Ishikawa (cell line): ENCODE results near the gene CACNA1D.

Experiments used
- CEBPB ChIP-seq: IDR thresholded peaks from 2 replicates; pipeline ENCODE4 v1.6.1; 2012
- CREB1 ChIP-seq: IDR thresholded peaks from 2 replicates; pipeline ENCODE4 v1.6.1; 2012; ENCODE audit warnings: low read depth
- EGR1 ChIP-seq: IDR thresholded peaks from 2 replicates; pipeline ENCODE4 v1.6.1; 2012
- EP300 ChIP-seq: IDR thresholded peaks from 2 replicates; pipeline ENCODE4 v1.6.1; 2012; ENCODE audit warnings: borderline replicate concordance
- FOXM1 ChIP-seq: IDR thresholded peaks from 2 replicates; pipeline ENCODE4 v1.6.1; 2012; ENCODE audit warnings: low read depth, borderline replicate concordance
- NFIC ChIP-seq: IDR thresholded peaks from 2 replicates; pipeline ENCODE4 v1.6.1; 2012
- RAD21 ChIP-seq: IDR thresholded peaks from 2 replicates; pipeline ENCODE4 v1.6.1; 2012; ENCODE audit warnings: low read depth
- TAF1 ChIP-seq: IDR thresholded peaks from 2 replicates; pipeline ENCODE4 v1.6.1; 2012; ENCODE audit warnings: low read depth, mild to moderate bottlenecking
- TCF12 ChIP-seq: IDR thresholded peaks from 2 replicates; pipeline ENCODE4 v1.6.1; 2012; ENCODE audit warnings: low read depth
- TEAD4 ChIP-seq: IDR thresholded peaks from 2 replicates; pipeline ENCODE4 v1.6.1; 2012
- YY1 ChIP-seq: IDR thresholded peaks from 2 replicates; pipeline ENCODE4 v1.6.1; 2012; ENCODE audit warnings: low read depth
- ZBTB7A ChIP-seq: IDR thresholded peaks from 2 replicates; pipeline ENCODE4 v1.6.1; 2012; ENCODE audit warnings: low read depth
- TF ChIP-seq, protein P1 (sequence below): IDR thresholded peaks from 2 replicates; pipeline ENCODE4 v1.6.1; 2012
- TF ChIP-seq, protein P2 (sequence below): IDR thresholded peaks from 2 replicates; pipeline ENCODE4 v1.6.1; 2012; ENCODE audit warnings: low read depth, mild to moderate bottlenecking
- TF ChIP-seq, protein P3 (sequence below): IDR thresholded peaks from 2 replicates; pipeline ENCODE4 v1.6.1; 2012

The CACNA1D gene

DNA sequence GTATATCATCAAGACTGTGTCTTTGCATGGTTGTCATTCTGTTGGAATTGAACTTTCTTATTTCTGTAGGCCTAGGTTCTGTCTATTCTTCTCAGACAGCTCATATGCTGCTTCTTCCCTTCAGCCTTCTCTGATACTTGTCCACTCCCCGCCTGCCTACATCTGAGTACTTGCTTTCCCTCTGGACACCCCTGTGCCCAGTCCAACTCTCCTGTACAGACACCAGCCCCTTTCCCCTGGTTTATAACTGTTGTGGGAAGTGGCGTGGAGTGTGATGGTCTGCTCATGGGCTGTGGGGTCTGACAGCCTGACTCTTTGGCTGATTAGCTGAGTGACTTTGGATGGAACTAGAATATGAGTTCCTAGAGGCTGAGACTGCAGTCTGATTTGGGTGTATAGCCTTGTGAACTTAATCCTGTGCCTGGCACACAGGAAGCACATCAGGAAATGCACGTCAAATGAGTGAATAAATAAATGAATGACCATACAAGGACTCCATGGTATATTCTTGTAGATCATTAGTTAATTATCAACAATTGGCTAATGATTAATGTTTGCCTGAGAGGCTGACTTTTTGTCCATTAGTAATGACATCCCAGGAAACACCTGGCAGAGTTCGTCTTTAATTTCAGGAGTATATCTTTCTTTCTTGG lies 11.8 kb downstream of the CACNA1D start:
- TF ChIP-seq, protein P1, sequence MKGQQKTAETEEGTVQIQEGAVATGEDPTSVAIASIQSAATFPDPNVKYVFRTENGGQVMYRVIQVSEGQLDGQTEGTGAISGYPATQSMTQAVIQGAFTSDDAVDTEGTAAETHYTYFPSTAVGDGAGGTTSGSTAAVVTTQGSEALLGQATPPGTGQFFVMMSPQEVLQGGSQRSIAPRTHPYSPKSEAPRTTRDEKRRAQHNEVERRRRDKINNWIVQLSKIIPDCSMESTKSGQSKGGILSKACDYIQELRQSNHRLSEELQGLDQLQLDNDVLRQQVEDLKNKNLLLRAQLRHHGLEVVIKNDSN = no peak
- TF ChIP-seq, protein P2, sequence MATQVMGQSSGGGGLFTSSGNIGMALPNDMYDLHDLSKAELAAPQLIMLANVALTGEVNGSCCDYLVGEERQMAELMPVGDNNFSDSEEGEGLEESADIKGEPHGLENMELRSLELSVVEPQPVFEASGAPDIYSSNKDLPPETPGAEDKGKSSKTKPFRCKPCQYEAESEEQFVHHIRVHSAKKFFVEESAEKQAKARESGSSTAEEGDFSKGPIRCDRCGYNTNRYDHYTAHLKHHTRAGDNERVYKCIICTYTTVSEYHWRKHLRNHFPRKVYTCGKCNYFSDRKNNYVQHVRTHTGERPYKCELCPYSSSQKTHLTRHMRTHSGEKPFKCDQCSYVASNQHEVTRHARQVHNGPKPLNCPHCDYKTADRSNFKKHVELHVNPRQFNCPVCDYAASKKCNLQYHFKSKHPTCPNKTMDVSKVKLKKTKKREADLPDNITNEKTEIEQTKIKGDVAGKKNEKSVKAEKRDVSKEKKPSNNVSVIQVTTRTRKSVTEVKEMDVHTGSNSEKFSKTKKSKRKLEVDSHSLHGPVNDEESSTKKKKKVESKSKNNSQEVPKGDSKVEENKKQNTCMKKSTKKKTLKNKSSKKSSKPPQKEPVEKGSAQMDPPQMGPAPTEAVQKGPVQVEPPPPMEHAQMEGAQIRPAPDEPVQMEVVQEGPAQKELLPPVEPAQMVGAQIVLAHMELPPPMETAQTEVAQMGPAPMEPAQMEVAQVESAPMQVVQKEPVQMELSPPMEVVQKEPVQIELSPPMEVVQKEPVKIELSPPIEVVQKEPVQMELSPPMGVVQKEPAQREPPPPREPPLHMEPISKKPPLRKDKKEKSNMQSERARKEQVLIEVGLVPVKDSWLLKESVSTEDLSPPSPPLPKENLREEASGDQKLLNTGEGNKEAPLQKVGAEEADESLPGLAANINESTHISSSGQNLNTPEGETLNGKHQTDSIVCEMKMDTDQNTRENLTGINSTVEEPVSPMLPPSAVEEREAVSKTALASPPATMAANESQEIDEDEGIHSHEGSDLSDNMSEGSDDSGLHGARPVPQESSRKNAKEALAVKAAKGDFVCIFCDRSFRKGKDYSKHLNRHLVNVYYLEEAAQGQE = no peak
- no peak for TF ChIP-seq RAD21
- TF ChIP-seq TCF12 = no peak
- TF ChIP-seq, protein P3, sequence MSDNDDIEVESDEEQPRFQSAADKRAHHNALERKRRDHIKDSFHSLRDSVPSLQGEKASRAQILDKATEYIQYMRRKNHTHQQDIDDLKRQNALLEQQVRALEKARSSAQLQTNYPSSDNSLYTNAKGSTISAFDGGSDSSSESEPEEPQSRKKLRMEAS = no peak
- TF ChIP-seq EP300 = no peak
- no peak for TF ChIP-seq NFIC

DNA sequence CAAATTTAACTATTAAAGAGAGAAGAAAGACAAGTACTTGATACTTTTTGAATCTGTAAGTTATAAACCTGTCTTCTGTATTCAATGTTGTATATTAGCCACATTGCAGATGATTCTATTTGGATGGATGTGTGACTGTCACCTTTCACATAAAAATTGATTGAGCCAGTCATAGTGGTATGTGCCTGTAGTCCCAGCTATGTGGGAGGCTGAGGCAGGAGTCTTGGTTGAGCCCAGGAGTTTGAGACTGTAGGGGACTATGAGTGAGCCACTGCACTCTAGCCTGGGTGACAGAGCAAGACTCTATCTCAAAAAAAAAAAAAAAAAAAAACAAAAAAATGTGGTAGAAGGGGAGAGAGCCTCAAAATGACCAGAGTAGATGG lies 12.3 kb downstream of the CACNA1D start:
- TF ChIP-seq TAF1 (no peak), EGR1 (no peak), CREB1 (no peak), CEBPB (no peak), NFIC (no peak)
- TF ChIP-seq, protein P3 = no peak
- TF ChIP-seq, protein P2 = no peak
- TF ChIP-seq, protein P1 = no peak

DNA sequence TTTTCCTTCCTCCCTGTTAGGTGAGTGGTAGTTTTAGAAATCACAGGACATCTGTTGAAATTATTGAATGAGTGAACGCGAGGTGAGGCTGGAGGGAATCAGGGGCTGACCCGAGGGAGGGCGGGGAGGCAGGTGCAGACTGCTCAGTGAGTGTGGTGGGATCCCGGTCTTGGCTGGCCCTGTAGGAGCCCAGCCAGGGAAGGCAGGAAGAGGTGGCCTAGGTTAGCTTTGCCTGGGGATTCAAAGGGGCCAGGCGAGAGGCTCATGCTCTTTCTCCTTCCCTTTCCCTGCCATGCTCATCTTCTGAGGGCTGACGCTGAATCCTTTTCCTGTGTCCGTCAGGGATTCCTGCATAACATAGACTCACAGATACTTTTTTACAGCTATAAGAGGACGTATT lies 15.1 kb downstream of the CACNA1D start:
- TF ChIP-seq, protein P2 = no peak
- TF ChIP-seq FOXM1 (no peak), NFIC (no peak), CEBPB (no peak), YY1 (no peak), TCF12 (no peak), EP300 (no peak), TEAD4 (no peak), RAD21 (no peak), TAF1 (no peak), CREB1 (no peak), EGR1 (no peak), ZBTB7A (no peak)
- TF ChIP-seq, protein P3 = no peak
- TF ChIP-seq, protein P1 = no peak

DNA sequence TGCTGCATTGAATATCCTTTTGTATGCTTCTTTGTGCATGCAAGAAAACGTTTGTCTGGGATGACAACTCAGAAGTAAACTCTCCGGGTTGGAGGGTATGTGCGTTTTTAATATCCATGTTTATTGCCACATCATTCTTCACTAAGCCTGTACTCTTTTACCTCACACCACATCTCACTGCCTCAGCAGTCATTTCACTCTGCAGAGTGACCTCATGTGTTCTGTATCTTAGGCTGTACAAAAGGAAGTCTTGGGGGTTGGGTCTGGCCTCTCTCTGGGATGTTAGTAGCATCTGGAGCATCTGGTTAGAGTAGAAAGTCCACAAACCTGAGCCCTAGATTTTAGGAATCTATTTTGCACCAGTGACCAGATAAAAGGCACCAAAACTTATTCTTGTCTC lies 16.1 kb downstream of the CACNA1D start:
- no peak for TF ChIP-seq TEAD4
- TF ChIP-seq TCF12 = no peak
- no peak for TF ChIP-seq CEBPB
- no peak for TF ChIP-seq RAD21
- TF ChIP-seq YY1 = no peak
